Measurements from ENCODE around the gene GNAI3. TPM values are rescaled to one million over a fixed set of nuclear protein-coding genes. Genes with fewer than 3 reads are reported as not detected.

The GNAI3 gene
- total and polyA plus RNA-seq, 10 of the 15 experiments (the other 5 are each of a cell fraction or from before 2014, with no cell fraction given) = 5.9 to 13.8 (median 8.0) TPM

DNA sequence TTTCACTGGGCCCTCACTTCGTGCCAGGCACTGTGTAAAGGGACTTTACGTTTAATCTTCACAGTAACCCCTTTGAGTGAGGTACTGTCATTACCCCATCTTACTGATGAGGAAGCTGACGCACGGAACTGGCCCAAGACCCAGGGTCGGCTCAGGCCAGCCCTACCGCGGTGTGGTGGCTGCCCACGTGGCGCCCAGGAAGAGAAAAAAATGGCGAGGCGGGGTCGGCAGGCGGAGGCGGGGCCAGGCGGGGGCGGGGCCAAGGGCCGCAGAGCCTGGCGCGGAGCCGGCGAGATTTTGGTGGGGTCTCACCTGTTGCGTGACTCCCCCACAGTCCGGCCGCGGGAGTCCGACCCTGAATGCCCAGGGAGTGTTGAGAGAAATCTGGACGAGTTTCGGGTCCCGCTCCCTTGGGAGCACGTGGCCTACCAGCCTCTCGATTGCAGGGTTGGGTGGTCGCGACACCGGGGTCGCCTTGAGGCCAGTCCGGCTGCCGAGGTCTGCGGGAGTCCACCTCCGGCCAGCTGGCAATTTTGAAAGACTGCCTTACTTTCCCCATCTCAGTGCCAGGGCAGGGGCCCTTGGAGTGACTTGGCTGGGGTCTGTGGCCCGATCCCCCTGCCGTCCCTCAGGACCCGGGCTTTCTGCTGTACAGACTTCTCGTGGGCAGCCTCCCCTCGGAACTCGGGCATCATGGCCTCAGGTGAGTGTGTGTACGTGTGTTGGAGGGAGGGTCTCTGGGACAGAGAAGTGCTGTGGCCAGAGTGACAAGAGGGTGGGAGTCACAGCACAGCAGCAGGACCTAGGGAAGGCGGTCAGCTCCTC is 71.4 kb downstream of the GNAI3 start, which contains the start of the genes AMPD2 and GNAT2 (continued):
- TF ChIP-seq, protein P1, sequence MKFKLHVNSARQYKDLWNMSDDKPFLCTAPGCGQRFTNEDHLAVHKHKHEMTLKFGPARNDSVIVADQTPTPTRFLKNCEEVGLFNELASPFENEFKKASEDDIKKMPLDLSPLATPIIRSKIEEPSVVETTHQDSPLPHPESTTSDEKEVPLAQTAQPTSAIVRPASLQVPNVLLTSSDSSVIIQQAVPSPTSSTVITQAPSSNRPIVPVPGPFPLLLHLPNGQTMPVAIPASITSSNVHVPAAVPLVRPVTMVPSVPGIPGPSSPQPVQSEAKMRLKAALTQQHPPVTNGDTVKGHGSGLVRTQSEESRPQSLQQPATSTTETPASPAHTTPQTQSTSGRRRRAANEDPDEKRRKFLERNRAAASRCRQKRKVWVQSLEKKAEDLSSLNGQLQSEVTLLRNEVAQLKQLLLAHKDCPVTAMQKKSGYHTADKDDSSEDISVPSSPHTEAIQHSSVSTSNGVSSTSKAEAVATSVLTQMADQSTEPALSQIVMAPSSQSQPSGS (IDR thresholded peaks at IDR 0.05; ENCODE audit: low read length) = no peak
- TF ChIP-seq HDAC2 (IDR thresholded peaks at IDR 0.05) = no peak
- TF ChIP-seq, protein P2, sequence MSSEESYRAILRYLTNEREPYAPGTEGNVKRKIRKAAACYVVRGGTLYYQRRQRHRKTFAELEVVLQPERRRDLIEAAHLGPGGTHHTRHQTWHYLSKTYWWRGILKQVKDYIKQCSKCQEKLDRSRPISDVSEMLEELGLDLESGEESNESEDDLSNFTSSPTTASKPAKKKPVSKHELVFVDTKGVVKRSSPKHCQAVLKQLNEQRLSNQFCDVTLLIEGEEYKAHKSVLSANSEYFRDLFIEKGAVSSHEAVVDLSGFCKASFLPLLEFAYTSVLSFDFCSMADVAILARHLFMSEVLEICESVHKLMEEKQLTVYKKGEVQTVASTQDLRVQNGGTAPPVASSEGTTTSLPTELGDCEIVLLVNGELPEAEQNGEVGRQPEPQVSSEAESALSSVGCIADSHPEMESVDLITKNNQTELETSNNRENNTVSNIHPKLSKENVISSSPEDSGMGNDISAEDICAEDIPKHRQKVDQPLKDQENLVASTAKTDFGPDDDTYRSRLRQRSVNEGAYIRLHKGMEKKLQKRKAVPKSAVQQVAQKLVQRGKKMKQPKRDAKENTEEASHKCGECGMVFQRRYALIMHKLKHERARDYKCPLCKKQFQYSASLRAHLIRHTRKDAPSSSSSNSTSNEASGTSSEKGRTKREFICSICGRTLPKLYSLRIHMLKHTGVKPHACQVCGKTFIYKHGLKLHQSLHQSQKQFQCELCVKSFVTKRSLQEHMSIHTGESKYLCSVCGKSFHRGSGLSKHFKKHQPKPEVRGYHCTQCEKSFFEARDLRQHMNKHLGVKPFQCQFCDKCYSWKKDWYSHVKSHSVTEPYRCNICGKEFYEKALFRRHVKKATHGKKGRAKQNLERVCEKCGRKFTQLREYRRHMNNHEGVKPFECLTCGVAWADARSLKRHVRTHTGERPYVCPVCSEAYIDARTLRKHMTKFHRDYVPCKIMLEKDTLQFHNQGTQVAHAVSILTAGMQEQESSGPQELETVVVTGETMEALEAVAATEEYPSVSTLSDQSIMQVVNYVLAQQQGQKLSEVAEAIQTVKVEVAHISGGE (CRISPR knock-in tag; IDR thresholded peaks at IDR 0.05) = no peak
- no peak for TF ChIP-seq GABPA (IDR thresholded peaks at IDR 0.05; ENCODE audit: low read depth)
- no peak for TF ChIP-seq KDM1A (IDR thresholded peaks at IDR 0.05; ENCODE audit: borderline replicate concordance)
- TF ChIP-seq SMAD5 (IDR thresholded peaks at IDR 0.05; ENCODE audit: low read depth) = peak; percentile 84
- TF ChIP-seq MYB (IDR thresholded peaks at IDR 0.05; ENCODE audit: borderline replicate concordance, low read depth, low read length) = no peak
- TF ChIP-seq MTA3 (IDR thresholded peaks at IDR 0.05; ENCODE audit: borderline replicate concordance, low read length) = 0 out of 2 replicates have a peak, but pooled peaks have one; percentile 5
- TF ChIP-seq ZNF217 (IDR thresholded peaks at IDR 0.05) = no peak
- peak; percentile 88 for TF ChIP-seq YY1 (IDR thresholded peaks at IDR 0.05; ENCODE audit: low read depth, low read length)
- TF ChIP-seq, protein P3, sequence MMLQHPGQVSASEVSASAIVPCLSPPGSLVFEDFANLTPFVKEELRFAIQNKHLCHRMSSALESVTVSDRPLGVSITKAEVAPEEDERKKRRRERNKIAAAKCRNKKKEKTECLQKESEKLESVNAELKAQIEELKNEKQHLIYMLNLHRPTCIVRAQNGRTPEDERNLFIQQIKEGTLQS (IDR thresholded peaks at IDR 0.05; ENCODE audit: borderline replicate concordance, extremely low read depth, low read depth, low read length) = 0 out of 2 replicates have a peak, but pooled peaks have one; percentile 11
- TF ChIP-seq, protein P4, sequence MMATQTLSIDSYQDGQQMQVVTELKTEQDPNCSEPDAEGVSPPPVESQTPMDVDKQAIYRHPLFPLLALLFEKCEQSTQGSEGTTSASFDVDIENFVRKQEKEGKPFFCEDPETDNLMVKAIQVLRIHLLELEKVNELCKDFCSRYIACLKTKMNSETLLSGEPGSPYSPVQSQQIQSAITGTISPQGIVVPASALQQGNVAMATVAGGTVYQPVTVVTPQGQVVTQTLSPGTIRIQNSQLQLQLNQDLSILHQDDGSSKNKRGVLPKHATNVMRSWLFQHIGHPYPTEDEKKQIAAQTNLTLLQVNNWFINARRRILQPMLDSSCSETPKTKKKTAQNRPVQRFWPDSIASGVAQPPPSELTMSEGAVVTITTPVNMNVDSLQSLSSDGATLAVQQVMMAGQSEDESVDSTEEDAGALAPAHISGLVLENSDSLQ (IDR thresholded peaks at IDR 0.05) = peak; percentile 65
- no peak for TF ChIP-seq RELA (IDR thresholded peaks at IDR 0.05; ENCODE audit: borderline replicate concordance, partially characterized antibody)
- TF ChIP-seq, protein P5, sequence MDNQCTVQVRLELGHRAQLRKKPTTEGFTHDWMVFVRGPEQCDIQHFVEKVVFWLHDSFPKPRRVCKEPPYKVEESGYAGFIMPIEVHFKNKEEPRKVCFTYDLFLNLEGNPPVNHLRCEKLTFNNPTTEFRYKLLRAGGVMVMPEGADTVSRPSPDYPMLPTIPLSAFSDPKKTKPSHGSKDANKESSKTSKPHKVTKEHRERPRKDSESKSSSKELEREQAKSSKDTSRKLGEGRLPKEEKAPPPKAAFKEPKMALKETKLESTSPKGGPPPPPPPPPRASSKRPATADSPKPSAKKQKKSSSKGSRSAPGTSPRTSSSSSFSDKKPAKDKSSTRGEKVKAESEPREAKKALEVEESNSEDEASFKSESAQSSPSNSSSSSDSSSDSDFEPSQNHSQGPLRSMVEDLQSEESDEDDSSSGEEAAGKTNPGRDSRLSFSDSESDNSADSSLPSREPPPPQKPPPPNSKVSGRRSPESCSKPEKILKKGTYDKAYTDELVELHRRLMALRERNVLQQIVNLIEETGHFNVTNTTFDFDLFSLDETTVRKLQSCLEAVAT (IDR thresholded peaks at IDR 0.05) = no peak
- peak; percentile 60; the same call in 1 of the 2 replicates for TF ChIP-seq GATAD2B (conservative IDR thresholded peaks at IDR 0.05; ENCODE audit: low read depth)
- no peak for TF ChIP-seq ZSCAN29 (IDR thresholded peaks at IDR 0.05)
- TF ChIP-seq STAT1 (conservative IDR thresholded peaks at IDR 0.05) = no peak
- no peak for TF ChIP-seq JUNB (IDR thresholded peaks at IDR 0.05)
- TF ChIP-seq CBX3 (IDR thresholded peaks at IDR 0.05; ENCODE audit: borderline replicate concordance, low read depth) = no peak
- TF ChIP-seq, protein P6, sequence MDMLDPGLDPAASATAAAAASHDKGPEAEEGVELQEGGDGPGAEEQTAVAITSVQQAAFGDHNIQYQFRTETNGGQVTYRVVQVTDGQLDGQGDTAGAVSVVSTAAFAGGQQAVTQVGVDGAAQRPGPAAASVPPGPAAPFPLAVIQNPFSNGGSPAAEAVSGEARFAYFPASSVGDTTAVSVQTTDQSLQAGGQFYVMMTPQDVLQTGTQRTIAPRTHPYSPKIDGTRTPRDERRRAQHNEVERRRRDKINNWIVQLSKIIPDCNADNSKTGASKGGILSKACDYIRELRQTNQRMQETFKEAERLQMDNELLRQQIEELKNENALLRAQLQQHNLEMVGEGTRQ (IDR thresholded peaks at IDR 0.05; ENCODE audit: borderline replicate concordance, low read depth, low read length) = peak; percentile 69
- no peak for TF ChIP-seq BCL11A (IDR thresholded peaks at IDR 0.05; ENCODE audit: low read depth, low read length)
- TF ChIP-seq FOXM1 (IDR thresholded peaks at IDR 0.05; ENCODE audit: low read depth, low read length) = no peak
